GM12878 (cell line): ENCODE results near the gene TOX2. TPM values are rescaled to one million over a fixed set of nuclear protein-coding genes. Genes with fewer than 3 reads are reported as not detected.
A peak's percentile ranks its signal among the peaks of the same experiment; 100 is the strongest.

Experiments
- ATAC-seq: fragments of 200-7000 bp; cut with Tn5 transposase; 3 replicates; pipeline ENCODE4 v1.9.1; 2020; ENCODE audit warnings: mild to moderate bottlenecking, moderate library complexity
- BruUV-seq: library from RNA; stranded (reverse); fragments of 400-500 nt; replicated peaks from 2 replicates; lab custom pipeline; 2021; lab: Mats Ljungman, UMichigan
- CTCF ChIA-PET: fragments of 300-600 bp; sonication (Branson Sonifier 250); formaldehyde crosslinking; extraction: SDS; loops from one replicate; lab custom pipeline; 2021; ENCODE audit warnings: inconsistent platforms; lab: Yijun Ruan, JAX
- POLR2A ChIA-PET: fragments of 350-600 bp; formaldehyde crosslinking; extraction: SDS; loops from one replicate; lab custom pipeline; 2021; ENCODE audit warnings: inconsistent platforms; lab: Charles Lee
- RAD21 ChIA-PET: fragments of 300-600 bp; sonication (Branson Sonifier 250); formaldehyde crosslinking; loops from one replicate; lab custom pipeline; 2023; ENCODE audit warnings: antibody characterized with exemption; ENCODE audit not compliant: unreplicated experiment; lab: Charles Lee
- SMC1A ChIA-PET: fragments of 300-600 bp; sonication (Branson Sonifier 250); formaldehyde crosslinking; loops from one replicate; lab custom pipeline; 2023; ENCODE audit not compliant: unreplicated experiment, uncharacterized antibody; lab: Charles Lee
- DNase-seq: peaks from one replicate; pipeline ENCODE4 v3.0.0-alpha.2; 2011; ENCODE audit warnings: low read depth, low spot score
- FAIRE-seq: peaks from 3 replicates; lab custom pipeline; 2011; peaks lifted over from hg19 to GRCh38; lab: Jason Lieb, UNC
- H2AFZ ChIP-seq: 2 replicates; pipeline ENCODE4 v1.6.0; 2011; ENCODE audit warnings: low read depth, low read length, control low read depth; ENCODE audit not compliant: control insufficient read depth
- H3K27ac ChIP-seq: 2 replicates; pipeline ENCODE4 v1.5.1; 2011; ENCODE audit warnings: control low read depth; ENCODE audit not compliant: control insufficient read depth, insufficient read depth
- H3K27me3 ChIP-seq, 2 experiments: replicated peaks in 1 of 2; 2 replicates each; pipeline versions ENCODE4 v1.6.0 to v1.6.1; 2011; ENCODE audit warnings: low read length in 1 of 2; ENCODE audit not compliant: control insufficient read depth in 2 of 2, insufficient read depth in 2 of 2
- H3K36me3 ChIP-seq, 2 experiments: 2 replicates each; pipeline ENCODE4 v1.5.1; 2011; ENCODE audit warnings: low read length in 1 of 2; ENCODE audit not compliant: control insufficient read depth in 2 of 2, insufficient read depth in 2 of 2
- H3K4me1 ChIP-seq: 2 replicates; pipeline ENCODE4 v1.6.1; 2011; ENCODE audit warnings: mild to moderate bottlenecking, low read length, moderate library complexity, mixed read lengths; ENCODE audit not compliant: control insufficient read depth, insufficient read depth
- H3K4me2 ChIP-seq: 2 replicates; pipeline ENCODE4 v1.6.0; 2011; ENCODE audit warnings: control low read depth; ENCODE audit not compliant: control insufficient read depth, insufficient read depth
- H3K4me3 ChIP-seq: fragments of 200-600 bp; sonication (generic); 2 replicates; pipeline ENCODE4 v1.5.1; 2016
- H3K79me2 ChIP-seq: 2 replicates; pipeline ENCODE4 v1.6.0; 2011; ENCODE audit warnings: low read length; ENCODE audit not compliant: control insufficient read depth, insufficient read depth
- H3K9ac ChIP-seq: 2 replicates; pipeline ENCODE4 v1.8.0; 2011; ENCODE audit warnings: low read length, control low read depth, mixed read lengths; ENCODE audit not compliant: control insufficient read depth, insufficient read depth
- H3K9me3 ChIP-seq: replicated peaks from 3 replicates; pipeline ENCODE4 v1.5.1; 2011; ENCODE audit warnings: mild to moderate bottlenecking, low read length; ENCODE audit not compliant: control insufficient read depth, insufficient read depth
- H4K20me1 ChIP-seq: 2 replicates; pipeline ENCODE4 v1.6.0; 2011; ENCODE audit not compliant: control insufficient read depth, insufficient read depth
- ZNF24 ChIP-seq: fragments of 450-650 bp; IDR thresholded peaks from 2 replicates; pipeline ENCODE4 v1.6.1; 2017; ENCODE audit warnings: antibody characterized with exemption, mild to moderate bottlenecking
- WGBS: methylation state at CpG from one replicate; pipeline ENCODE4 v1.1.6; 2016; ENCODE audit warnings: low lambda C conversion rate; ENCODE audit not compliant: insufficient replicate concordance, insufficient coverage; ENCODE audit errors: missing lambda C conversion rate; 5-methylcytosine and 5-hydroxymethylcytosine counted together
- in situ Hi-C: fragments of 300-500 bp; cut with MboI; formaldehyde crosslinking; loops from 9 replicates; pipeline ENCODE4 v1.14.3; 2018; ENCODE audit warnings: mixed read lengths
- intact Hi-C: fragments of 100-400 bp; cut with micrococcal nuclease; formaldehyde crosslinking; loops from one replicate; pipeline ENCODE4 v1.14.2; 2022; ENCODE audit not compliant: unreplicated experiment
- polyA plus RNA-seq, 11 experiments: library from polyadenylated mRNA; depleted of rRNA in 4 of 11; unstranded in 6 of 11; stranded (reverse) in 5 of 11; fragments of >200 nt; fragmentation: Nextera tagmentation in 4 of 11; fragmentation: Illumina TruSeq in 1 of 11; extraction: Ambion mirVana in 4 of 11; extraction: Trizol in 1 of 11; gene quantifications; 1 replicate in 1 of 11; 2 replicates in 10 of 11; pipeline versions ENCODE4 v1.2.1 to v1.2.3, GENCODE V29; 2011 to 2016; ENCODE audit warnings: inconsistent platforms in 2 of 11, missing spikeins in 2 of 11, low read depth in 1 of 11
- total RNA-seq, 4 experiments: library from RNA; depleted of rRNA in 3 of 4; stranded (reverse); fragments of >200 nt in 3 of 4; fragmentation: Illumina TruSeq in 1 of 4; extraction: Trizol in 1 of 4; gene quantifications; 2 replicates each; pipeline versions ENCODE4 v1.2.1 to v1.2.3, GENCODE V29; 2013 to 2021
- TF ChIP-seq, protein P1 (sequence below): IDR thresholded peaks from 2 replicates; pipeline ENCODE4 v1.6.1; 2012; ENCODE audit warnings: low read length, inconsistent platforms

TOX2 gene
- total and polyA plus RNA-seq, 10 of the 15 experiments (the other 5 are each of a cell fraction or from before 2014, with no cell fraction given) = 2.6 to 40.5 (median 7.9) TPM

DNA sequence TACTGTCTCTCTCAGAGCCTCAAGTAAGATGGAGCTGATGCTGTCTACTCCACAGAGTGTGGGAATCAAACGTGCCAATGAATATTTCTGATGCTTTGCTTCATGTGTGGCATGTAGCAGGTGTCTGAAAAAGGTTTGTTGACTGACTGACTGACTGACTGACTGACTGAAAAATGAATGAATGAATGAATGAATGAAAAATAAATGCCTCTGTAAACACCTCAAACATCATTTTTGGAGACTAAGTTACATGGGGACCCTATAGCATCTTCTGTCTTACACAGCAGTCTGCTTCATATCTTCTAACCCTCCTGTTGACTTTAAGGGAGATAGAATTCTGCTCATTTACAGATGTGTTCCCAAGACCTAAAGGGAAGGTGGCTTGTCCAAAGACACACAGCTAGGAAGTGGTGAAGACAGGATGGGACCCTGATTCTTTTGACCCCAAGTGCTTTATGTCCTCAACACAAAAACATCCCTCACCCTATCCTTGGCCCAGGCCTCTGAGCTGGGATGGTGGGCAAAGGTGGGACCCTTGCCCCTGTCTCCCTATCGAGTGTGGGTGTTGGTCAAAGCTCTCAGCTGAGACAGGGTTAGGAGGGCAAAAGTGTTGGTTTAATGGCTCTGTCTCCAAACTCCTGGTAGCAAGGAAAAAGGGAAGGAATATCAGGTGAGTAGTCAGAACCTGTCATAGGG is 104.4 kb downstream of the TOX2 start:
- H3K27me3 ChIP-seq = no peaks in the 10 kb centered on the region
- ChIA-PET RAD21 (interaction anchor here (1.1 to 1.7 kb wide), 4 partner anchors 10 to 76 kb away, joined by 3 to 5 read pairs (median 3); no protein-coding TSS in a partner anchor), SMC1A (interaction anchor here (0.8 to 2.8 kb wide), 12 partner anchors 9 to 268 kb away, joined by 3 to 8 read pairs (median 4); no protein-coding TSS in a partner anchor), POLR2A (no interaction called here), CTCF (interaction anchor here (1.2 to 2.8 kb wide), 5 partner anchors 9 to 268 kb away, joined by 3 to 10 read pairs (median 4); no protein-coding TSS in a partner anchor)
- no peaks in the 10 kb centered on the region for H4K20me1 ChIP-seq
- 0 out of 2 replicates have a peak overlapping the region, but pooled peaks have one; percentile 27 for H3K4me2 ChIP-seq
- peak overlapping the region; percentile 59 for H2AFZ ChIP-seq
- no TSS peak for BruUV-seq
- H3K9ac ChIP-seq = no peak overlapping the region
- no peaks in the 10 kb centered on the region for H3K79me2 ChIP-seq
- H3K4me1 ChIP-seq = peaks cover 5% of the 10 kb centered on the region; the same call in 1 of the 2 replicates
- FAIRE-seq = no peak
- 68% methylated on average over 2 of the region's 2 CpGs for WGBS
- H3K27ac ChIP-seq = no peak overlapping the region
- no peak for ATAC-seq
- peak; percentile 90 for TF ChIP-seq ZNF24
- TF ChIP-seq, protein P1, sequence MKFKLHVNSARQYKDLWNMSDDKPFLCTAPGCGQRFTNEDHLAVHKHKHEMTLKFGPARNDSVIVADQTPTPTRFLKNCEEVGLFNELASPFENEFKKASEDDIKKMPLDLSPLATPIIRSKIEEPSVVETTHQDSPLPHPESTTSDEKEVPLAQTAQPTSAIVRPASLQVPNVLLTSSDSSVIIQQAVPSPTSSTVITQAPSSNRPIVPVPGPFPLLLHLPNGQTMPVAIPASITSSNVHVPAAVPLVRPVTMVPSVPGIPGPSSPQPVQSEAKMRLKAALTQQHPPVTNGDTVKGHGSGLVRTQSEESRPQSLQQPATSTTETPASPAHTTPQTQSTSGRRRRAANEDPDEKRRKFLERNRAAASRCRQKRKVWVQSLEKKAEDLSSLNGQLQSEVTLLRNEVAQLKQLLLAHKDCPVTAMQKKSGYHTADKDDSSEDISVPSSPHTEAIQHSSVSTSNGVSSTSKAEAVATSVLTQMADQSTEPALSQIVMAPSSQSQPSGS = no peak
- H3K4me3 ChIP-seq = no peak overlapping the region
- in situ Hi-C loops = no loop called here
- no peak for DNase-seq
- no peaks in the 10 kb centered on the region for H3K9me3 ChIP-seq
- intact Hi-C loops = no loop called here
- no peaks in the 10 kb centered on the region; a peak in 1 of 4 replicates for H3K36me3 ChIP-seq
